ENCODE data around the gene TRAPPC12. TPM values are rescaled to one million over a fixed set of nuclear protein-coding genes. Genes with fewer than 3 reads are reported as not detected.

TRAPPC12 gene
- total RNA-seq, 6 experiments from 2014 or later: 69.1 to 83.3 (median 74.8) TPM

GRCh38 chr2:3481736-3482362 is 102.4 kb downstream of the TRAPPC12 start:
- DNase-seq: no peak
- H3K4me1 Mint-ChIP-seq (ENCODE audit: low read depth): no peaks in the 10 kb centered on the region
- no peaks in the 10 kb centered on the region for H3K9me3 Mint-ChIP-seq
- H3K27me3 Mint-ChIP-seq (ENCODE audit: insufficient read depth): peaks cover 5% of the 10 kb centered on the region
- H3K36me3 Mint-ChIP-seq (ENCODE audit: low read depth): peaks cover 18% of the 10 kb centered on the region
- TF ChIP-seq CTCF (IDR thresholded peaks at IDR 0.05): no peak
- no peak overlapping the region for H3K4me3 Mint-ChIP-seq
- no peak overlapping the region for H3K27ac Mint-ChIP-seq

- no peak for TF ChIP-seq CTCF (IDR thresholded peaks at IDR 0.05)
- Mint-ChIP-seq H3K27me3 (ENCODE audit: insufficient read depth) (peaks cover 5% of the 10 kb centered on the region), H3K4me3 (no peak overlapping the region), H3K27ac (no peak overlapping the region), H3K4me1 (ENCODE audit: low read depth) (no peaks in the 10 kb centered on the region), H3K9me3 (no peaks in the 10 kb centered on the region), H3K36me3 (ENCODE audit: low read depth) (peaks cover 18% of the 10 kb centered on the region)
- no peak for DNase-seq
Observed at GRCh38 chr2:3482363-3482821, 102.9 kb downstream of the TRAPPC12 start.

GRCh38 chr2:3483227-3483985 is 103.9 kb downstream of the TRAPPC12 start:
- no peaks in the 10 kb centered on the region for H3K9me3 Mint-ChIP-seq
- H3K4me1 Mint-ChIP-seq (ENCODE audit: low read depth): no peaks in the 10 kb centered on the region
- H3K36me3 Mint-ChIP-seq (ENCODE audit: low read depth): peaks cover 18% of the 10 kb centered on the region
- H3K27ac Mint-ChIP-seq: no peak overlapping the region
- DNase-seq: no peak
- peaks cover 7% of the 10 kb centered on the region for H3K27me3 Mint-ChIP-seq (ENCODE audit: insufficient read depth)
- H3K4me3 Mint-ChIP-seq: no peak overlapping the region
- no peak for TF ChIP-seq CTCF (IDR thresholded peaks at IDR 0.05)

GRCh38 chr2:3483986-3484960 is 104.8 kb downstream of the TRAPPC12 start:
- no peak overlapping the region for H3K4me3 Mint-ChIP-seq
- TF ChIP-seq CTCF (IDR thresholded peaks at IDR 0.05): no peak
- H3K36me3 Mint-ChIP-seq (ENCODE audit: low read depth): peaks cover 13% of the 10 kb centered on the region
- no peaks in the 10 kb centered on the region for H3K9me3 Mint-ChIP-seq
- H3K4me1 Mint-ChIP-seq (ENCODE audit: low read depth): no peaks in the 10 kb centered on the region
- no peak overlapping the region for H3K27ac Mint-ChIP-seq
- no peak for DNase-seq
- H3K27me3 Mint-ChIP-seq (ENCODE audit: insufficient read depth): peaks cover 9% of the 10 kb centered on the region

GRCh38 chr2:3485166-3485565 is 105.7 kb downstream of the TRAPPC12 start:
- no peak for DNase-seq
- Mint-ChIP-seq H3K4me1 (ENCODE audit: low read depth) (no peaks in the 10 kb centered on the region), H3K4me3 (no peak overlapping the region), H3K36me3 (ENCODE audit: low read depth) (peaks cover 7% of the 10 kb centered on the region), H3K9me3 (no peaks in the 10 kb centered on the region), H3K27ac (no peak overlapping the region), H3K27me3 (ENCODE audit: insufficient read depth) (peaks cover 9% of the 10 kb centered on the region)
- no peak for TF ChIP-seq CTCF (IDR thresholded peaks at IDR 0.05)

All from HFFc6 (cell line).